Retinal pigment epithelial cell (primary cell): ENCODE measurements around the gene ADGRG1.

ENCODE experiments used
- DNase-seq: peaks from one replicate; pipeline ENCODE4 v3.0.0-alpha.2; 2010; ENCODE audit warnings: low read depth
- H3K4me3 ChIP-seq: 2 replicates; pipeline ENCODE4 v1.5.1; 2011; ENCODE audit warnings: mild to moderate bottlenecking, low read length, control low read depth, moderate library complexity
- CTCF ChIP-seq: conservative IDR thresholded peaks from 2 replicates; pipeline ENCODE4 v1.5.1; 2011; ENCODE audit warnings: low read depth, low read length, control low read depth, inconsistent platforms

The ADGRG1 gene

GRCh38 chr16:57624806-57625500 is 3.5 kb upstream of the ADGRG1 start:
- no peak for DNase-seq
- H3K4me3 ChIP-seq, result no peak overlapping the region
- no peak for TF ChIP-seq CTCF

GRCh38 chr16:57626420-57627170 is 1.8 kb upstream of the ADGRG1 start:
- no peak overlapping the region for H3K4me3 ChIP-seq
- TF ChIP-seq CTCF, result no peak
- DNase-seq, result no peak

- no peak overlapping the region for H3K4me3 ChIP-seq
- TF ChIP-seq CTCF, result peak; percentile 59
- DNase-seq, result peak; percentile 74
Observed at GRCh38 chr16:57627184-57627871, 1.1 kb upstream of the ADGRG1 start.

- no peak for TF ChIP-seq CTCF
- DNase-seq, result no peak
- peak overlapping the region; percentile 38 for H3K4me3 ChIP-seq
Observed at GRCh38 chr16:57628783-57629293, 408 bp downstream of the ADGRG1 start.

- DNase-seq, result no peak
- TF ChIP-seq CTCF, result no peak
- H3K4me3 ChIP-seq, result no peak overlapping the region
Observed at GRCh38 chr16:57629516-57630406, 1.3 kb downstream of the ADGRG1 start.

GRCh38 chr16:57630407-57630797 is 2.0 kb downstream of the ADGRG1 start:
- DNase-seq, result no peak
- H3K4me3 ChIP-seq, result no peak overlapping the region
- no peak for TF ChIP-seq CTCF
